ENCODE measurements around the gene GAL3ST2.

GRCh38 chr2:241767464-241768250 is 9.0 kb upstream of the GAL3ST2 start:
- TF ChIP-seq POLR2A (IDR thresholded peaks at IDR 0.05), result no peak
- no peak for TF ChIP-seq CTCF (IDR thresholded peaks at IDR 0.05)
